ENCODE results near the gene EEIG2.
"Not testable (repeated sequence)": the region's sequence is repeated elsewhere in the genome, so short reads cannot be mapped to it uniquely, and the experiment has no call there.

Gene EEIG2

DNA sequence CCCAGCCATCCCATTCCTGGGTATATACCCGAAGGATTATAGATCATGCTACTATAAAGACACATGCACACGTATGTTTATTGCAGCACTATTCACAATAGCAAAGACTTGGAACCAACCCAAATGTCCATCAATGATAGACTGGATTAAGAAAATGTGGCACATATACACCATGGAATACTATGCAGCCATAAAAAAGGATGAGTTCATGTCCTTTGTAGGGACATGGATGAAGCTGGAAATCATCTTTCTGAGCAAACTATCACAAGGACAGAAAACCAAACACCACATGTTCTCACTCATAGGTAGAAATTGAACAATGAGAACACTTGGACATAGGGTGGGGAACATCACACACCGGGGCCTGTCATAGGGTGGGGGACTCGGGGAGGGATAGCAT, 12.4 kb upstream of the EEIG2 start:
- DNase-seq (ENCODE audit: low read depth) = not testable (repeated sequence)

DNA sequence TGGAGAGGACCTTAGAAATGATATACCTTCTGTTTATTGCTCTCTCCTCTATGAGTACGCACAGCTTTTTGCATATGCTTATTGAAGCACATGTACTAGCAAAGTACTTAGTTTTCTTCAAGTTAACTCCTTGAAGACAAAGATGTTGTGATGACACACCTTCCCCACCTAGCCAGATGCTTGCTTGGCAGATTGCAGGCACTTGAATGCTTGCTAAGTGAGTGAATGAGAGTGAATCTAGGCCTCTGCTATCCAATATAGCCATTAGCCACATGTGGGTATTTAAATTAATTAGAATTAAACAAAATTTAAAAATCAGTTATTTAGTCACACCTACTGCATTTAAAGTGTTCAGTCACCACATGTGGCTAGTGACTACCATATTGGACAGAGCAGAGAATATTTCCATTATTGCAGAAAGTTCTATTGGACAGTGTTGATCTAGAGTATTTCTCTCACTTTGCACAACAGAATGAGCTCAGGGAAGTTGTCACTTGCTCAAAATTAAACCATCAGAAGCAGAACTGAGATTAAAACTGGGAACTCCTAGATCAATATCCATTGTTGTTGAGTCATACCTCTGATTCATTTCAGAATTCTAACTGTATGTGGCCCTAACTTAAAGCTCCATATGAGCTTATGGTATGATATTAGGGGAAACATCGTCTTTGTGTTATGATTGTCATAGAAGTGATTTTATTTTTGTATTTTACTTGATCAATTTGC, 8.6 kb upstream of the EEIG2 start:
- DNase-seq (ENCODE audit: low read depth) = no peak

DNA sequence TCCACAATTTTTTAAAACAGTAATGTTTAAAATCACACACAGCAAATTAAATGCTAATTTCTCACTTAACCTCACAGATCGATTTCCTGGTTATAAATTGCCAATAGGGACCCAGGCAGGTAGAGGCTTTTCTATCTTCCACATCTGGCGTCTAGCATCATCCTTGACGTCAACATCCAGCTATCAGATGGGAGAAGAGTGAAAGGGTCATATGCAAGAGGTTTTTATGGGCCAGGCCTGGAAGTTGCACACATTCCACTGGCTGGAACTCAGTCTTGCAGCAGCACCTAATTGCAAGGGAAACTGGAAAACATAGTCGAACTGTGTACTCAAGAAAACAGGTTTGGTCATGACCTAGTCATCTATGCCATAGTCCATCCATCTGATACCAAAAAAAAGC, 6.0 kb upstream of the EEIG2 start:
- DNase-seq (ENCODE audit: low read depth) = no peak

DNA sequence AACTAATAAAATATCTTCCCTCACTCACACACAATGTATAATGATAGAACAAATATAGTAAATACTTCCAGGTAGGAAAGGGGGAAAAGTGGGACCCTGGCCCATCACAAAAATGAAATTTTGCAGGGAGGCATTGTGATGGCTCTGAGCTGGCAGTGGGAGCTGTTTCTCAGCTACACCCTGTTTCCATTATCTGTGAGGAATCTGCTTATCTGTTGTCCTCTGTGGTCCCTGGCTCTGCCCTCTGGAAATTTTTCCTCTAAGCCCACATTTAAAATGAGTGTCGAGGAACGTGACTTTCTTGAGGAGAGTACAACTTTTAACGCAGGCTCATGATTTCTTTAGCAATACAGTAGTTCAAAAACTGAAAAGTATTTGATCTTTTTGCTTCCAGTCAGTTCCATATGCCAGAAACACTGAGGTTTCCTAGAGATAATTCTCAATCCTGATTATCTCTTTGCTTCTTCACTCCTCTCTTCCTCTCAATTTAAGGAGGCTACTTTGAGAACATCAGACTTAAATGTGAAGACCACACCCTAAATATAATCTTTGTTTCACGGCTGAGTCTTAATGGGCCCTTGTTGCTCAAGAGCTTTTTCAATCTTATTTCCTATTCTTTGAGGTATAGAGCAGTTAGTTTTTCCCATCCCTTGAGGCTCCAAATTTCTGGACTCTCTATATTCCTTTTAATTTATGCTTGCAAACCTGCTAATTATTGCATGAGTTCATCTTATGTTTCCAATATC, 5.0 kb upstream of the EEIG2 start:
- no peak for DNase-seq (ENCODE audit: low read depth)

DNA sequence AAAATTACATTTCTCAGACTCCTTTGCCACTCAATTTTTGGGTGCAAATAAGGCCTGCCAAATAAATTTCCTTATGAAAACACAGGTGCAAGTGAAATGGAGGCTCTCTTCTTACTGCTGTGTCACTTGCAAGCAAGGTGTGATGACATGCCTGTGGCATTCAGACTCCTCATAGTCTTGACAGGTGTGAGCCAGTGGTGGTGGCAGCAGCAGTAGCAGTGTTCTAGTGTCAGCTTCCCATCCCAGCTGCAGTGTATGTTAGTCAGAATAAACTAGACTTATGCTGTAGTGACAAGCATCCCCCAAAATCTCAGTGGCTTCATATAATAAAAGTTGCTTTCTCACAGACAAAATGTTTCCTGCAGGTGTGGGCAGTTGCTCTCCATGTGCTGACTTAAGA, 3.8 kb upstream of the EEIG2 start:
- no peak for DNase-seq (ENCODE audit: low read depth)

DNA sequence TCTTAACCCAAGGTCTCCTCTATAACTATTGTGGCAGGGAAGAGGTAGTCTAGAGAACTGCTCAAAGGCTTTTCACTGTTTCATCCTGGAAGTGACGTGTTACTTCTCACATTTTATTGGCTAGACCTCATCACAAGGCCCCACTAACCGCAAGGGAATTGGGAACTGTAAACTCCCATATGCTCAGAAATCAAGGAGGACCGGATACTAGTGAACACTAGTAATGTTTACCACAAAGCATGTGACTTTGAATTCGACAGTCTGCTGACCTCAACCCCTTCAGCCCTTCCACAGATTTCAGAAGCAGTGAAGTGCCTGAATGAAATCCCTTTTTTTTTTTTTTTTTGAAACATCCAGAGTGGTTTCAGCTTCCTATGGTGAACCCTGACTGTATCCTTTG, 3.4 kb upstream of the EEIG2 start:
- DNase-seq (ENCODE audit: low read depth) = no peak

DNA sequence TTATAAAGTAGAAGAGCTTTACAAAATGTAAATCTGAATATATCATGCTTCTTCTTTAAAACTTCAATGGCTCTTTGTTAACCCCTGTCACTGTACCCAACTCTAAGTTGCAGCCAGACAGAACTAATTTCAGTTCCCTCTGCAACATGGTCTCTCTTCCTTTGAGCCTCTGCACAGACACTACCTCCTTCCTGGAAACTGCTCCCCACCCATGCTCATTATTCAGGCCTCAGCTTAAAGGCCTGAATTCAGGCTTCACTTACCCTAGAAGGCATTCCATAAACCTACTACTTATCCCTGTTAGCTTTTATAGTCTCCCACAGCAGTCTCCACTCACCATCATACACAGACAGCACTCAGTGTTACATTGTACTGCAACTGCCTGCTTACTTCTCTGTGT, 2.6 kb upstream of the EEIG2 start:
- DNase-seq (ENCODE audit: low read depth) = no peak

DNA sequence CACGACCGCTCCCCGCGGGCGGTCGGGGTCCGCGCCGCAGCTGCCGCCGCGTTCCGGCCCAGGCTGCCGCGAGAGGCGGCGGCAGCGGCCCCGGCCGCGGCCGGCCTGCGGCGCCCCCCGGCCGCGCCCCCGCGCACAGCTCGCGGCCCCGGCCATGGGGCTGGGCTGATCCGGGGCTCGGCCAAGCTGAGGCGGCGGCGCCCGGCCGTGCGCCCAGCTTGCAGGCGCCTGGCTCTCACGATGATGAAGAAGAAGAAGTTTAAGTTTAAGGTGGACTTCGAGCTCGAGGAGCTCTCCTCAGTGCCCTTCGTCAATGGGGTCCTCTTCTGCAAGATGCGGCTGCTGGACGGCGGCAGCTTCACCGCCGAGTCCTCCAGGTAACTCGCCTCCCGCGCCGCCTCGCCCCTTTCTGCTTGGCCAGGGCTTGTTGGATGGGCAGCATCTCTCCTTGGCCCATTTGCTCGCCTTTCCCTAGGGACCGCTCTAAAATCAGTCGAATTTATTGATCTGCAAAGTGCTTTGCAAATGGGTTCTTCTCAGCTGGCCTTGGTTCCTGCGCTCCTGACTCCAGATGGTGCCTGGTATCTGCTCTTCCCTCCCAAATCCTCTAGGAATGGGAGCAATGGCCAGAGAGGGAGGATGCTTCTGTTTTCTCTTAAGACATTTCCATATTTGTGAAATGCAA, 431 bp downstream of the EEIG2 start:
- no peak for DNase-seq (ENCODE audit: low read depth)

DNA sequence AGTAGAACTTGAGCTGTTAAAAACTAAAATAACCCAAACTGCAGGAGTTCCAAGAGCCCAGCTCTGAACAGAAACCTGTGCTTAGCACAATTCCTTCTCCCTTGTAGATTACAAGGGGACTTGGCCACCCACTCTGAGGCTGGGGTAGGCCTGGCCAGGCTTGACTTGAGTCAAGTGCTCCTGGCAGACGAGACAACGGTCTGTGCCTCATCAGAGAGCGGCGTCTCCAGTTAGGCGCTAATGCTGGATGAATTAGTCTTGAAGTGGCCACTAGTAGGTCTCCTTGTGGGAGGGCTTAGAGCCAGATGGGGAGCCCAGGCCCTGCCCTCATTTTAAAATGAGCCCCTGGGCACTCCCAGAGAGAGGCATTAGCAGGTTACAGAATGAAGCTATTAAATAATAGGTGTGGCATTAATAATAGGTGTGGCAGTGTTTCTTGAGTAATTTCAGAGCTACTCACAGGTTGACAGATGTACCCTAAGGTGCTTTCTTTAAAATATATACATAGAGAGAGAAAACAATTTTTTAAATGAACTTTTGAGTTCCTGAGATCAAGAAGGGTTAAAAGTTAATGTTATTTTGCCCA, 1.1 kb downstream of the EEIG2 start:
- no peak for DNase-seq (ENCODE audit: low read depth)

DNA sequence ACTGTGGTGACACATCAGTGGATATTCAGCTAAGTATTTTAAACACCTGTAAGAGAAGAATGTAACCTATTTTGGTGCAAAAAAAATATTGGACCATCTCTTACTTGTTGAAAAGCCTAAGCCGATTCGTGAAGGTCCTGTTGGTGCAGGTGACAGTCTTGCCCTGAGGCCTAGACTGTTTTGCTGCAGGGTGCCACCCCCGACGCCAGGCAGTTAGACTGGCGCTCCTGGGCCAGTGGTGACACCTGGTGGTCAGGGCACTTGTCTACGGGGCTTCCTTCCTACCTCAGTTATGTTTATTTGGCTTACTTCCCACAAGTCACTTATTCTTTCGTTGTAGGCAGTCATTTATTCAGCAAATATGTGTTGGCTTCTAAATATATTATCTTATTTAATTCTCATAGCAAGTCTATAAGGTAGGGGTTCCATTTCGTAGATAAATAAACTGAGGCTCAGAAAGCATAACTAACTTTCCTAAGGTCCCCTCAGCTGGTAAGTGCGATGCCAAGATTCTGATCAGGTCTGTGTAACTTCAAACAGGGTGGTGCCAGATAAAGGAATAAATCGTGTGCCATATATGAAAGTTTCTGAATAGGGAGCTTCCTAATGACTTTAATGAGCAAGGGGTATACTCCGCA, 1.9 kb downstream of the EEIG2 start:
- DNase-seq (ENCODE audit: low read depth) = no peak

DNA sequence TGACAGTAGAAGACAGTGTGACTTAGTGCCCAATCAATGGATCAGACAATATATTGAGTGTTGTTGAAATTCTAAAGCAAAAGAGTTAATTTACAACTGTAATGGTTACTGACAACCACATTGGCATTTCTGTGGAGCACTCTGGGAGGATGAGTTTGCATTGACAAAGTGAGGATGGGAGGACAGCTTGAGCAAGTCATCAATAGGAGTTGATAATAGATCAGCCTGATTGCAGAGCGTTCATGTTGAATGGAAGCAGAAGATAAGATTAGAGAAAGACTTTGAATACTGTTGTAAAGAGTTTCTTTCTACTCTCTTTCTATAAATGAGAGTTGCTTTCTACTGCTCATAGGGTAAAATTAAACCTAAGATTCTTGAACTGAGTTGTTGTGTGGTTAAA, 3.9 kb downstream of the EEIG2 start:
- DNase-seq (ENCODE audit: low read depth) = no peak

DNA sequence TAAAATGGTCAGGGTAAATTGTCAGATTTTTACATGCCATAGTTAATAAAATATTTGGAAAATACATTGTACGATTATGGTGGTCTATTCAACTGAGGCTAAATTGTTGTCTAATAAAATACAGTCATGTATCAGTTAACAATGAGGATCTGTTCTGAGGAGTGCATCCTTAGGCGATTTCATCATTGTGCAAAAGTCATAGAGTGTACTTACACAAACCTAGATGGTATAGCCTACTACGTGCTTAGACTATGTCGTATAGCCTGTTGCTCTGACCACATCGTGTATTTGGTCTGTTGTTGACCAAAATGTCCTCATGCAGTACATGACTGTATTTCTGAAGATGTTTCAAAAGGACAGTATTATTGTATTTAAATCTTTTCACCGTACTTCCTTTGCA, 5.2 kb downstream of the EEIG2 start:
- DNase-seq (ENCODE audit: low read depth) = no peak

DNA sequence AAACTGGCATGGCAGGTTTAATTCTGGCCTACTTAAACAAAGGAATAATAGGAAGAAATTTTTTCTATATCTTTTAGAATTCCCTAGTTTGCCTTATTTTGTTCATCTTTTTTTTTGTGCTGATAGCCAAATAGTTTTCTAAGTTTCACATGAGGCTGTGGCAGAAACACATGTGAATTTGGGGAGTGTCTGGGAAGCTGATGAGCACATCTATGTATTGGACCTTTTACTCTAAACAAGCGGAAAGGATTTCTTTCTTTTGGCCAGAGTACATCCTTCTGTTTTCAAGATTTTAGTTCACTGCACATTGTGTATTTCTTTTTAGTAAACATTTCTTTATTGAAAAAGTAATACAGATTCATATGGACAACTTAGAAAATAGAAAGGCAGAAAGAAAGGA, 5.6 kb downstream of the EEIG2 start:
- no peak for DNase-seq (ENCODE audit: low read depth)

DNA sequence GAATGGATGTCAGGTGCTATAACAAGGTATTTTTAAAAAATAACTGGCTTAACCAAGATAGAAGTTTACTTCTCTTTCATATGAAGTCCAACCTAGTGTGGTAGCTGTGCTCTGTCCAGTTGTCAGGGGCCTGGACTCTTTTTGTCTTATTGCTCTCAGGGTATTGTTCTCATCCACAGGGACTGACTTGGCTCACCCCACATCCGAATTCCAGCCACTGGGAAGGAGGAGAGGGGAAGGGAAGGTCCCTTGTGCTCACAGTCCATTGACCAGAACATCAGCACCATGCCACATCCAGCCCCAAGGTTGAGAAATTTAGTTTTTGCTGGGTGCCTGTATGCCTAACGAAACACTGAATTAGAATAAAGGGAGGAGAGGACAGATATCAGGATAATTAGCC, 8.7 kb downstream of the EEIG2 start:
- no peak for DNase-seq (ENCODE audit: low read depth)

DNA sequence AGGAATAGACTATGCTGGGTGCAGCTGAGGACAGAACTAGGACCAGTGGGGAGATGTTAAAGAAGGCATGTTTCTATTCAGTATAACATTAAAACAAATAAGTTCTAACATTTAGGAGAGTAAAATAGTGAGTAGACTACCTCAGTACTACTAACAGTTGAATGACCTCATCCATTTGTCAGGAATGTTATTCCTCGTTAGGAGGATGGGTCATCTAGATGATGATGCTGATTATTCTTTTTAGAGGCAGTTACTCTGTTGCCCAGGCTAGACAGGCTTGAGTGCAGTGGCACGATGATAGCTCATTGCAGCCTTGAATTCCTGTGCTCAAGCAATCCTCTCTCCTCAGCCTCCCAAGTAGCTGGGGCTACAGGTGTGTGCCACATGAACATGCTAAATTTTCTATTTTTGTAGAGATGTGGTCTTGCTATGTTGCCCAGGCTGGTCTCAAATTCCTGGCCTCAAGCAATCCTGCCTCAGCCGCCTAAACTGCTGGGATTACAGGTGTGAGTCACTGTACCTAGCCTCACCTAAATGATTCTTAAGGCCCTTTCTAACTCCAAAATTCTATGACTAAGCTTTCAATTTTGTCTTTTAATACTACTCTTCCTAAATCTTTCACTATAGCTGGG, 9.3 kb downstream of the EEIG2 start:
- DNase-seq (ENCODE audit: low read depth) = no peak

DNA sequence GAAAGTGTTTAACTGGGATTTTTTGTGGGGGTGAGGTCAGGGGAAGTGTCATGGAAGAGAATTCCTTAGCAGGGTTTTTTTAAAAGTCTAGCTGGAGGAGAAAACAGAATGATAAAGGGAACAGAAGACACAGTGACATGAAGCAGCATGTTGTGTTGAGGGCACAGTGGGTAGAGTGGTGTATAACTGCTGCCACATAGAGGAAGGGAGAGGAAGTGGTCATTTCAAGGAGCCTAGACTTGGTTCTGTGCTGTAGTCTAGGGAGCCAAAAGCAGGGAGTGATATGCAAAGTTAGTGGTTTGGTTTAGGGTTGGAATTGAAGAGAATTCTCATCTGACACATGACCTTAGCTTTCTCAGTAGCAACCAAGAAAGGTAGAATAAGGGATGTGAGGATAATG, 10.2 kb downstream of the EEIG2 start:
- no peak for DNase-seq (ENCODE audit: low read depth)

DNA sequence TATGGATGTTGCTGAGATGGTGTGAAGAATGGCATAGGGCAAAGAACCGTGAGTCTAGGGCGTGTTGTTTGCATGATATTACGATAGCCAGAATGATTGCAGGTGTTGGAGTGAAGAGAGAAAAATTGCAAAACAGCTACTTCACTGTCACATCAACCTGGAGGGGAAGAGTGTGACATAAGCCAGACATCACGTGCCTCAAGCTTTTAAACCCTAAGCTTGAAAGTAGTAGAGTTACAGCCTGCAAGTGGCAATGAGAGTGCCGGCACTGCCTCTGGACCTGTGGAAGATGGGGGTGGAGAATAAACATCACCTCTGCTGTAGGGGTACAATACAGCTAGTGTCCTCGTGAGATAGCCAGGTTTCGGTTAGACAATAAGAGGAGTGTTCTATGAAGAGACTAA, 11.1 kb downstream of the EEIG2 start:
- no peak for DNase-seq (ENCODE audit: low read depth)

DNA sequence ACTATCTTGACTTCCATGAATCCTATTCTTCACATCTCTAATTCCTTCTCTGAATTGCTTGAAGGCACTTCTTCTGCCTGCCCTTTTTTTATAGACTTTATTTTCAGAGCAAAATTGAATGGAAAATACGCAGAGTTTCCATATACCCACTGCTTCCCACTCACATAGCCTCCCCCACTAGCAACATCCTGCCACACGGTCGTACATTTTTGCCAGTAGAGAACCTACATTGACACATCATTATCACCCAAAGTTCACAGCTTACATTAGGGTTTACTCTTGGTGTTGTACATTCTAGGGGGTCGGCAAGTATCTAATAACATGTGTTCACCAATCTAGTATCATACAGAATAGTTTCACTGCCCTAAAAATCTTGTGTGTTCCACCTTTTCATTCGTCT, 12.3 kb downstream of the EEIG2 start:
- no peak for DNase-seq (ENCODE audit: low read depth)

DNA sequence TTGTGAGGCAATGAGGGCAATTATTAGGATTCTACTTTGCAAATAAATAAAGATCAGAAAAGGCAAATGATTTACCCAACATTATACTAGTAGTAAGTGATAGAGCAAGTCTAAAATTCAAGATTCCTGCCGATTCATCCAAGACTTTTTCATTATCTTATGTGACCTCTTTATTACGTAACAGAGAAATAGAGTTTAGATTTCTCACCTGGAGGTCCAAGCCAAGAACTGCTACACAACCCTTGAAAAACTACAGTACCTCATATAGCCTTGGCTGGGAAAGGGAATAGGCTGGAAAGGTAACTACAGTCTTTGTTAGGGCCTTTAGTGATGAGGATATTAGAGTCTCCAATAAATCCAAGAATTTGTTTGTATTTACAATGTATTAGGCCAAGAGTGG, 13.3 kb downstream of the EEIG2 start:
- DNase-seq (ENCODE audit: low read depth) = no peak

DNA sequence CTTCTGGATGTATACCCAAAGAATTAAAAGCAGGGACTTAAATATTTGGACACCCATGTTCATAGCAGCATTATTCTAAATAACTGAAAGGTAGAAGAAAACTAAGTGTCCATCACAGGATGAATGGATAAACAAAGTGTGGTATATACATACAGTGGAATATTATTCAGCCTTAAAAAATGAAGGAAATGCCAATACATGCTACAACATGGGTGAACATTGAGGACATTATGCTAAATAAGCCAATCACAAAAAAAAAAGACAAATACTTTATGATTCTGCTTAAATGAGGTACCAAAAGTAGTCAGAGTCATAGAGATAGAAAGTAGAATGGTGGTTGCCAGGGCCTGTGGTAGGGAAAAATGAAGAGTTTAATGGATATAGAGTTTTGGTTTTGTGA, 14.1 kb downstream of the EEIG2 start:
- no peak for DNase-seq (ENCODE audit: low read depth)

DNA sequence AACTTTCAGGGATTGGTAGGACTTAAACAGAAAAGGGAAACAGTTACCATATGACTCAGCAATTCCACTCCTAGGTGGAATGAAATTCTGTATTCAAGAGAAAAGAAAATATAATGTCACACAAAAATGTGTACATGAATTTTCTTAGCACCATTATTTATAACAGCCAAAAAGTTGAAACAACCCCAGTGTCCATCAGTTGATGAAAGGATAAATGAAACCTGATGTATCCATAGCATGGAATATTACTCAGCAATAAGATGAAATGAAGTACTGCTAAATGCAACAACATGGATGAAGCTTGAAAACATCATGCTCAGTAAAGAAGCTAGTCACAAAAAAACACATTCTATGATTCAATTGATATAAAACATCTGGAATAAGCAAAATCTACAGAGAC, 15.5 kb downstream of the EEIG2 start:
- DNase-seq (ENCODE audit: low read depth) = no peak

Data from non-pigmented ciliary epithelial cell (primary cell).